HG02623 (cell line): ENCODE results near the gene ANAPC7.
"Not testable (repeated sequence)": the region's sequence is repeated elsewhere in the genome, so short reads cannot be mapped to it uniquely, and the experiment has no call there.

ENCODE experiments used
- ATAC-seq: cut with Tn5 transposase; IDR thresholded peaks from one replicate; pipeline ENCODE4 v1.9.1; 2021; ENCODE audit warnings: moderate library complexity; ENCODE audit not compliant: unreplicated experiment

Gene ANAPC7

GRCh38 chr12:110373962-110374611 is 29.4 kb downstream of the ANAPC7 start:
- no peak for ATAC-seq

GRCh38 chr12:110373425-110373824 is 30.1 kb downstream of the ANAPC7 start:
- no peak for ATAC-seq

GRCh38 chr12:110373025-110373424 is 30.5 kb downstream of the ANAPC7 start:
- no peak for ATAC-seq

GRCh38 chr12:110372056-110372425 is 31.5 kb downstream of the ANAPC7 start:
- ATAC-seq, result no peak

GRCh38 chr12:110371408-110372055 is 32.0 kb downstream of the ANAPC7 start:
- ATAC-seq, result peak; percentile 59

- no peak for ATAC-seq
These were observed 32.7 kb downstream of the ANAPC7 start for GRCh38 chr12:110370732-110371231.

GRCh38 chr12:110369992-110370391 is 33.5 kb downstream of the ANAPC7 start:
- ATAC-seq, result no peak

GRCh38 chr12:110367181-110367864 is 36.2 kb downstream of the ANAPC7 start:
- no peak for ATAC-seq

- ATAC-seq, result no peak
These were observed 37.0 kb downstream of the ANAPC7 start for GRCh38 chr12:110366321-110367142.

GRCh38 chr12:110365489-110366320 is 37.8 kb downstream of the ANAPC7 start:
- ATAC-seq, result no peak

- no peak for ATAC-seq
These were observed 42.3 kb downstream of the ANAPC7 start for GRCh38 chr12:110361216-110361615.

GRCh38 chr12:110358384-110359097 is 45.0 kb downstream of the ANAPC7 start:
- ATAC-seq, result not testable (repeated sequence)

GRCh38 chr12:110355073-110355472 is 48.4 kb downstream of the ANAPC7 start:
- ATAC-seq, result no peak

- ATAC-seq, result no peak
These were observed 49.2 kb downstream of the ANAPC7 start for GRCh38 chr12:110354172-110354780.

GRCh38 chr12:110353211-110353965 is 50.1 kb downstream of the ANAPC7 start:
- no peak for ATAC-seq

GRCh38 chr12:110352401-110352800 is 51.1 kb downstream of the ANAPC7 start:
- ATAC-seq, result no peak

- ATAC-seq, result no peak
These were observed 52.4 kb downstream of the ANAPC7 start for GRCh38 chr12:110351119-110351518.

GRCh38 chr12:110349514-110350151 is 53.9 kb downstream of the ANAPC7 start:
- ATAC-seq, result no peak
